Heart left ventricle (tissue), 16 donors: Measurements from ENCODE around the gene SHC4. TPM values are rescaled to one million over a fixed set of nuclear protein-coding genes. Genes with fewer than 3 reads are reported as not detected.

ENCODE experiments used
- ATAC-seq, 4 donors: fragments of 200-7000 bp; cut with Tn5 transposase; one replicate each; pipeline ENCODE4 v1.9.1; 2020 to 2022; ENCODE audit warnings: moderate library complexity in 4 of 4, mild to moderate bottlenecking in 3 of 4, moderate number of reproducible peaks in 1 of 4
- DNase-seq, 5 donors: peaks; one replicate each; pipeline ENCODE4 v3.0.0-alpha.2; 2020
- H3K27ac ChIP-seq, 12 donors: fragments of 200-600 bp; sonication (generic) in 4 of 12; one replicate each; pipeline versions ENCODE4 v1.5.0 to v1.8.0; 2016 to 2022; ENCODE audit warnings: mild to moderate bottlenecking in 2 of 12
- H3K27me3 ChIP-seq, 9 donors: fragments of 200-600 bp; sonication (generic) in 2 of 9; one replicate each; pipeline versions ENCODE4 v1.5.1 to v1.8.0; 2016 to 2022; ENCODE audit warnings: mild to moderate bottlenecking in 3 of 9
- H3K36me3 ChIP-seq, 9 donors: fragments of 200-600 bp; sonication (generic) in 2 of 9; one replicate each; pipeline versions ENCODE4 v1.5.0 to v1.8.0; 2018 to 2022; ENCODE audit warnings: mild to moderate bottlenecking in 2 of 9
- H3K4me1 ChIP-seq, 12 donors: fragments of 200-600 bp; sonication (generic) in 4 of 12; one replicate each; pipeline versions ENCODE4 v1.5.0 to v1.8.0; 2016 to 2022; ENCODE audit warnings: mild to moderate bottlenecking in 3 of 12
- H3K4me3 ChIP-seq, 12 donors: fragments of 200-600 bp; sonication (generic) in 4 of 12; one replicate each; pipeline versions ENCODE4 v1.5.0 to v1.8.0; 2017 to 2022; ENCODE audit warnings: mild to moderate bottlenecking in 9 of 12, moderate library complexity in 4 of 12
- H3K9me3 ChIP-seq, 12 donors: fragments of 200-600 bp; sonication (generic) in 4 of 12; one replicate each; pipeline versions ENCODE4 v1.5.0 to v1.8.0; 2016 to 2022; ENCODE audit warnings: mild to moderate bottlenecking in 1 of 12
- CTCF ChIP-seq, 12 donors: fragments of 200-600 bp; sonication (generic) in 4 of 12; IDR thresholded peaks; one replicate each; pipeline versions ENCODE4 v1.5.0 to v1.8.0; 2018 to 2022; ENCODE audit warnings: antibody characterized with exemption in 12 of 12, mild to moderate bottlenecking in 5 of 12
- POLR2A ChIP-seq, 2 donors: fragments of 450-650 bp; IDR thresholded peaks; one replicate each; pipeline ENCODE4 v1.6.1; 2017; ENCODE audit warnings: antibody characterized with exemption in 2 of 2, mild to moderate bottlenecking in 2 of 2, moderate library complexity in 2 of 2
- WGBS, 4 donors: extraction: QIAGEN DNeasy Blood & Tissue Kit in 2 of 4; methylation state at CpG; one replicate each; pipeline versions ENCODE4 v1.1.5 to v1.1.7; 2013 to 2018; 5-methylcytosine and 5-hydroxymethylcytosine counted together
- intact Hi-C, 10 donors: fragments of 100-400 bp; cut with DNase I; formaldehyde crosslinking; loops; one replicate each; pipeline versions ENCODE4 v1.11.1 to v1.14.2; 2022
- polyA plus RNA-seq, 2 donors: library from polyadenylated mRNA; stranded (reverse); fragments of 200-250 nt; gene quantifications; one replicate each; pipeline ENCODE4 v1.2.3, GENCODE V29; 2013
- total RNA-seq, 9 donors: library from RNA; depleted of rRNA in 2 of 9; stranded (reverse); fragments of >200 nt in 2 of 9; fragmentation: NEBNext Ultra II Directional in 3 of 9; extraction: Animal tissue kit (Norgen Biotek cat#: 25700) in 3 of 9; gene quantifications; one replicate each; pipeline versions ENCODE4 v1.1.0 to v1.2.4, GENCODE V29; 2016 to 2023
- donor health status: ischemic (EF 13 %, LVEDD 7.1; RV severe dilation, severe dysfunction).
- donor health status: healthy with polysubstance abuse.
- donor health status: DM: no; HTN: yes; CAD: no.
- donor health status: DM: no; HTN: no; CAD: no.
- donor health status: ischemic (EF 25% LVEDD 6.9; RV normal size, moderate dysfunction).
- donor health status: ischemic (EF 25% LVEDD 5.7; RV mildly dilated, moderate dysfunction).
- donor health status: healthy.
- donor health status: DM: yes; HTN: yes; CAD: no.
- donor health status: ischemic (EF 35%, LVEDD 5.7; RV mildly dilated, moderate dysfunction).
- donor health status: nonischemic (EF 11% LVEDD 7.7; RV severe dilation, severe dysfunction).
- donor health status: DM: yes; HTN: yes; CAD: no.
- donor health status: PGD.
- donor health status: ischemic (EF 29% LVEDD 5.4; RV normal size, mild dysfunction).
- donor health status: nonischemic (EF 23%, LVEDD 6.1; RV moderate dilation, normal function).

Gene SHC4
- total and polyA plus RNA-seq, 11 donors = 1.3 to 4.1 (median 2.2) TPM

GRCh38 chr15:48775546-48775945, 188.2 kb downstream of the SHC4 start:
- Histone ChIP-seq H3K27me3 (no peaks in the 10 kb centered on the region), H3K36me3 (peaks cover 0 to 10% (median 0%) of the 10 kb centered on the region in 9 donors), H3K27ac (no peak overlapping the region), H3K4me1 (peaks cover 0 to 8% (median 0%) of the 10 kb centered on the region in 12 donors), H3K9me3 (peaks cover 0 to 12% (median 0%) of the 10 kb centered on the region in 12 donors), H3K4me3 (no peak overlapping the region)
- DNase-seq (no peak), ATAC-seq (no peak)
- TF ChIP-seq CTCF (IDR thresholded peaks at IDR 0.05) (no peak), POLR2A (IDR thresholded peaks at IDR 0.05) (no peak)
- 80 to 86% (median 84%) methylated on average over 2 of the region's 2 CpGs for WGBS, 4 donors
- intact Hi-C loops = no loop called here

GRCh38 chr15:48774484-48774883, 189.2 kb downstream of the SHC4 start:
- WGBS, 4 donors = 96 to 100% (median 97%) methylated on average over 1 of the region's 1 CpG
- Histone ChIP-seq H3K4me3 (no peak overlapping the region), H3K4me1 (peaks cover 0 to 10% (median 0%) of the 10 kb centered on the region in 12 donors), H3K27me3 (no peaks in the 10 kb centered on the region), H3K27ac (no peak overlapping the region), H3K36me3 (peaks cover 0 to 5% (median 0%) of the 10 kb centered on the region in 9 donors), H3K9me3 (peaks cover 0 to 12% (median 0%) of the 10 kb centered on the region in 12 donors)
- intact Hi-C loops = no loop called here
- TF ChIP-seq CTCF (IDR thresholded peaks at IDR 0.05) (no peak), POLR2A (IDR thresholded peaks at IDR 0.05) (no peak)
- ATAC-seq (no peak), DNase-seq (no peak)

Other genes with a start within 250 kb of the SHC4 start
- gene CEP152, start 152.8 kb downstream of the SHC4 start, total RNA-seq = 1 to 10 TPM in 7 of 9 donors, under 1 TPM in 2; 0.90 to 3.2 (median 1.8) TPM
- 1 to 10 TPM in 1 of 2 donors, under 1 TPM in 1; 0.61 to 1.6 TPM for gene CEP152, start 152.8 kb downstream of the SHC4 start, polyA plus RNA-seq
- 100 to 1,000 TPM; 169 to 393 (median 224) TPM for gene EID1, start 85.8 kb downstream of the SHC4 start, total RNA-seq
- gene EID1, start 85.8 kb downstream of the SHC4 start, polyA plus RNA-seq = 100 to 1,000 TPM; 161 to 198 TPM
- gene SECISBP2L, start 82.5 kb upstream of the SHC4 start, total RNA-seq = 10 to 100 TPM; 25.5 to 52.4 (median 45.3) TPM
- gene SECISBP2L, start 82.5 kb upstream of the SHC4 start, polyA plus RNA-seq = 10 to 100 TPM in 1 of 2 donors, 1 to 10 TPM in 1; 8.8 to 18.5 TPM
- 10 to 100 TPM; 41.6 to 94.4 (median 82.8) TPM for gene COPS2, start 191.7 kb upstream of the SHC4 start, total RNA-seq
- gene COPS2, start 191.7 kb upstream of the SHC4 start, polyA plus RNA-seq = 10 to 100 TPM; 36.4 to 71.2 TPM
- gene GALK2, start 206.3 kb upstream of the SHC4 start, total RNA-seq = 10 to 100 TPM; 31.8 to 42.1 (median 35.2) TPM
- 10 to 100 TPM in 1 of 2 donors, 1 to 10 TPM in 1; 8.3 to 55.3 TPM for gene GALK2, start 206.3 kb upstream of the SHC4 start, polyA plus RNA-seq